Hematopoietic multipotent progenitor cell treated with erythropoietin and hydrocortisone succinate and interleukin-3 and kit ligand, for 6 days (in vitro differentiated cells): ENCODE results near the gene NADK.
"Not testable (repeated sequence)": the region's sequence is repeated elsewhere in the genome, so short reads cannot be mapped to it uniquely, and the experiment has no call there.

Source experiments
- DNase-seq: peaks from one replicate; pipeline ENCODE4 v3.0.0-alpha.2; 2015

The NADK gene

GRCh38 chr1:1742529-1742928 lies 35.7 kb downstream of the NADK start:
- not testable (repeated sequence) for DNase-seq

DNA sequence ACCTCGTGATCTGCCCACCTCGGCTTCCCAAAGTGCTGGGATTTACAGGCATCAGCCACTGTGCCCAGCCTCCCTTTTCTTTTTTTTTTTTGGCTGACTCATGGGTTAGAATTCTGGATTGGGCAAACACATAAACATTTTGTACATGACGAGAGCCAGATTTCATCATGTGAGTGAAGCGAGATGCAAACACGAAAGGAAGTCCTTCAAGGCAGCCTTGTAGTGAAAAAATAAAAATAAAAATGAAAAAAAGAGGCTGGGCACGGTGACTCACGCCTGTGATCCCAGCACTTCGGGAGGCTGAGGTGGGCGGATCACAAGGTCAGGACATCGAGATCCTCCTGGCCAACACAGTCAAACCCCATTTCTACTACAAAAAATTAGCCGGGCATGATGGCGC lies 37.3 kb downstream of the NADK start:
- DNase-seq = not testable (repeated sequence)

DNA sequence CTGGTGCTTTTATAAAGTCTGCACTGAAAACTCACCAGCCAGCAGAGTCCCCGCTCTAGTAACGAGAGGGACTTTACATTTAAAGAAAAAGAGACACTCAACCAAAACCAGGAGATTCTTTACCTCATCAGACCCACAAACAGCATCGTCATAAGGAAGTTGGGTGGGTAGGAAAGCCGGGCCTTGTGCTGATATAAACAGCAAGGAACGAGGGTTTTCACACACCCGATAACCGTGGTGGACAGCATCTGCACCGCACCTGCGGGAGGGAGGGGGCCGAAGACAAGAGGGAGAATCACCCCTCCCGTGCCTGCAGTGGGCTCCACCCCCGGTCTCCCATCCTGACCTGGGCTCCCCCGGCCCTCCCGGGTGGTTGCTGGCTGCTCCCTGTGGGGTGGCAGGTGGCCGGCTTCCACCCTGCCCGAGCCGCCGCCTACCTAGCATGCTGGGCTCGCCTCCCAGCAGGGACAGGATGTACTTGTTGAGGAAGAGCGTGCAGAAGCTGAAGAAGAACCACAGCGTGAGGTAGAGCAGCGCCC lies 39.4 kb downstream of the NADK start:
- DNase-seq = not testable (repeated sequence)

GRCh38 chr1:1737675-1738590 lies 40.3 kb downstream of the NADK start:
- not testable (repeated sequence) for DNase-seq

- no peak for DNase-seq
These were observed 45.9 kb downstream of the NADK start for GRCh38 chr1:1732381-1732780.

DNA sequence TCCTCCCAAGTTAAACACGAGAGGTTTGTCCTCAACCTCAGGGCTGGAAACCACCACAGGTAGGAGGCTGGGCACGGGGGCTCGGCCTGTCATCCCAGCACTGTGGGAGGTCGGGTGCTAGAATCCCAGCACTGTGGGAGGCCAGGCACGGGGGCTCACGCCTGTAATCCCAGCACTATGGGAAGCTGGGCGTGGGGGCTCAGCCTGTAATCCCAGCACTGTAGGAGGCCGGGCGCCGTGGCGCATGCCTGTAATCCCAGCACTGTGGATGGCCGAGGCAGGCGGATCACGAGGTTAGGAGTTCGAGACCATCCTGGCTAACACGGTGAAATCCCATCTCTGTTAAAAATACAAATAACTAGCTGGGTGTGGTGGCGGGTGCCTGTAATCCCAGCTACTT lies 47.4 kb downstream of the NADK start:
- DNase-seq = no peak

- DNase-seq = not testable (repeated sequence)
These were observed 48.0 kb downstream of the NADK start for GRCh38 chr1:1730230-1730629.

DNA sequence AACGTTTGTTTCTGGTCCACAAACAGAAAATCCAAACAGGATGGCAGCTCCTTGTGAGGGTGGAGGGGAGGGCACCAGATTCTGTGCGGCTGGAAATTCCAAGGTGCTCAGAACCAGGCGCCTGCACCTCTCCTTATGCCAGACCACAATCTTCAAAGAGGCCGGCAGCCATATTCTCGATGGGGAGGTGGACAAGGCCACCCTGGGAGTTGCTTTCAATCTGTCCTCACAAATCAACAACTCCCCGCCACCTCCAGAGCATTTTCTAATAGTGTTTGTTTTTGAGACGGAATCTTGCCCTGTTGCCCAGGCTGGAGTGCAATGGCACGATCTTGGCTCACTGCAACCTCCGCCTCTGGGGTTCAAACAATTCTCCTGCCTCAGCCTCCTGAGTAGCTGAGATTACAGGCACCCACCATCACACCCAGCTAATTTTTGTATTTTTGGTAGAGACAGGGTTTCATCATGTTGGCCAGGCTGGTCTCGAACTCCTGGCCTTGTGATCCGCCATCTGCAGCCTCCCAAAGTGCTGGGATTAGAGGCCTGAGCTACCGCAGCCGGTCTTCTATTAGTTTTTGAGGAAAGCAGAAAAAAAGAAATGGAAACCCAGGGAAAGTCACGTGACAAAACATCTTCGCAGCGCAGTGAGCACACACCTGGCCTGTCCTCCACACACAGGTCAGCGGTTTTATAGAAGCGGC lies 49.0 kb downstream of the NADK start:
- DNase-seq = not testable (repeated sequence)

- peak; percentile 73 for DNase-seq
These were observed 49.8 kb downstream of the NADK start for GRCh38 chr1:1728308-1729005.

- DNase-seq = not testable (repeated sequence)
These were observed 51.1 kb downstream of the NADK start for GRCh38 chr1:1727131-1727651.

DNA sequence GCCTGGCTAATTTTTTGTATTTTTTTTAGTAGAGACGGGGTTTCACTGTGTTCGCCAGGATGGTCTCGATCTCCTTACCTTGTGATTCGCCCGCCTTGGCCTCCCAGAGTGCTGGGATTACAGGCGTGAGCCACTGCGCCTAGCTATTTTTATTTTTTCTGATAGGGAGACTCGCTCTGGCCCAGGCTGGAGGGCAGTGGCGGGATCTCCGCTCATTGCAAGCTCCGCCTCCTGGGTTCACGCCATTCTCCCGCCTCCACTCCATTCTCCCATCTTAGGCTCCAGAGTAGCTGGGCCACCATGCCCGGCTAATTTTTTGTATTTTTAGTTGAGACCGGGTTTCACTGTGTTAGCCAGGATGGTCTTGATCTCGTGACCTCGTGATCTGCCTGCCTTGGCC lies 52.2 kb downstream of the NADK start:
- not testable (repeated sequence) for DNase-seq

DNA sequence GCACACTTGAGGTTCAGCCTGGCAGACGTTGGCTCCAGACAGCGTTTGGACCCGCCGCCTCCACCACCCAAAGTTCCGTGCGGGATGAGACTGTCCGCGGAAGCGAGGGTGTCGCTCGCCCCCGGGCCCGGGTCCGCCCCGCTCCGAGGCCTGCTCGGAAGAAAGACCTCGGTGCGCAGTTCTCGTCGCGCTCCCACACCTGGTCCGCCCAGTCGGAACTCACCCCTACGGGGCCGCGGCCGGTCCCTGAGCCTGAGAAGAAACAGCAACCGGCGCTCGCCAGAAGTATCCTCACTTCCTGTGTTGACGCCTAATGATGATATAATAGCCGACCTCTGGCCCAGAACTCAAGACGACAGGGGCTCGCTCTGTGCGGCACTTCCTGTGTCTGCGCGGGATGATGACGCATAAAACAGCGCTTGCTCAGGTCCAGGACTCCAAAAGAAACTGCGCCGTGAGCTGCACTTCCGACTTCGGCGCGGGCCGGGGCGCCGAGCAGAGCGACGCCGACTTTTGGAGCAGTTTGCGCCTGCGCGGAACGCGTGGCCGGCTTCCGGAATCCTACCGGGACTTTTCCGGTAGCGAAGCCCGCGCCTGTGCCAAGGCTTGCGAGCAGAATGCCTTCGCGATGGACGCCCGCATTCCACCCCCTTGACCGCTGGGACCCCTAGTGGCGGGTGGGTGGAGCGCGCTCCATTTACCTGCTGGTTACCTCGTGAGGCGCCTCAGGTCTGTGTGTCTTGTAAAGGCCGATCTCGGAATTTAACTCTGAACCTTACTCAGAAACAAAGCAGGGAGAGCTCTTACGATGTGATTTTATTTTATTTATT lies 54.0 kb downstream of the NADK start, which contains the start of gene CDK11A:
Gene CDK11A (minus strand): TSS at position 323 of the 830 bp plus-strand sequence. CDS start 1,539 bp downstream, outside the sequence.
- DNase-seq = peak; percentile 99

GRCh38 chr1:1721201-1721600 lies 57.1 kb downstream of the NADK start:
- DNase-seq = no peak

- peak; percentile 81 for DNase-seq
These were observed 63.0 kb downstream of the NADK start for GRCh38 chr1:1715109-1715883.

DNA sequence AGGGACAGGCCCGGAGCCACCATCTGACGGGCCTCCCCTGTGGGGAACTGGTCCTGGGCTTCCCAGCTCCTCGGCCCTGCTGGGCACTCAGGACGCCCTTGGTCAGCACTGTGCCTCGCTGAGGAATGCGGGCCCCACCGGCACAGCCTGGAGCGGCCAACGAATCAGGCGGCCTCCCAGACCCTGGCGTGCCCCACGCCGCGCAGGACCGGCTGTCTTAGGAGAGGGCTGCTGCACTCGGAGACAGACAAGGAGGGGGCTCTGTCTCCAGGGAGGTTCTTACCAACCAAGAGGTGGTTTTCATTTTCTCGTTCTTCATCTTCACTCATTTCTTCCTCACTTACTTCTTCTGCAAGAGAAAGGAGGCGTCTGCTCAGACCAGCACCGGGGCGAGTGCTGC lies 70.4 kb downstream of the NADK start:
- DNase-seq = not testable (repeated sequence)

DNA sequence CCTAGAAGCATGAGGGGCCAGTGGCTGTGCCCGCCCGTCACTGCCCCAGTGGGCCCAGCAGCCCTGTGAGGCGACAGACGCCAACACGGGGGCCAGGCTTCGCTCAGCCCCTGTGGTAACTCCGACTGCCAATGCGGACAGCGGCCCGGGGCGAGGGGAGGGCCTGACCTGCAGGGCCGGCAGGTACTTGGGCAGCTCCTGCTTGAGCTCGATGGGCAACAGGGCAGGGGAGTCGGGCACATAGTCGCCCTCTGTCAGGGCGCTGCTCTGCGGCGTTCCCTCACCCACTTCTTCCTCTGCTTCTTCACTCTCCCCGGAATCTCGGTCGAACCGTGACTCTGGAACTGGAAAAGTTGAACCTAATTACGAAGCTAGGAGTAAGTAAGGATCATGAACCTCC lies 71.0 kb downstream of the NADK start:
- not testable (repeated sequence) for DNase-seq

DNA sequence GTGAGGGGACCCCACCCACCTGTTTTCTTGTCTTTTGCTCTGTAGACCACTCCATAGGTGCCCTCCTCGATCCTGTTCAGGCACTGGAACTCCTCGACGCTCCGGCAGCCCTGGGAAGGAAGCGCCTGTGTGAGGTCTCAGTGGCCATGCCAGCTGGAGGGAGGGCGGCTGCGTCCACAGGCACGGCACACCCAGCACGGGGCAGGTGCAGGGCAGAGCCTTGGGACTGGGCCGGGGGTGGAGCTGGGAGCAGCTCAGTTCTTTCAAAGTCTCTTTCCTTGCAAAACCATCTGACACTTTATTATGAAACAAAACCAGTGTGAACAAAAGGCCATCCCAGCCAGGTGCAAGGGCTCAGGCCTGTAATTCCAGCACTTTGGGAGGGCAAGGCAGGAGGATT lies 72.6 kb downstream of the NADK start:
- DNase-seq = not testable (repeated sequence)

- DNase-seq = not testable (repeated sequence)
These were observed 73.8 kb downstream of the NADK start for GRCh38 chr1:1704284-1704957.

- DNase-seq = no peak
These were observed 74.5 kb downstream of the NADK start for GRCh38 chr1:1703796-1704195.

DNA sequence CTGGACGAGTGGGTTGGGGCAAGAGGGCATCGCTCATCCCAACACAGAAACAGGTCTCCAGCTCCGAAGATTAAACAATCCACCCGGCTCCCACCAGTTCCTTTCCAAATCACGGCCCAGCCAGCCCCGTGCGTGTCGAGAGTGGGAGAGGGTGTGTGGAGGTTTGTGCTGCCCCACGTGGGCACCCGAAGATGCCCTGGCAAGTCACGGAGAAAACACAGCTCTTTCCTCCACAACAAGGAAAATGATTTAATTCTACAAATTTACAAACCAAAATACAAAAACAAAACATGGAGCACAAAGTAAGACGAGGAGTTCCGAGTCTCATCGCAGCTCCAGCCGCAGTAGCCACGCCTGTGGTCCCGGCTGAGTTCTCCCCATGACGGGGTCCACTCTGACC lies 75.8 kb downstream of the NADK start:
- DNase-seq = not testable (repeated sequence)
